Trophoblast cell (in vitro differentiated cells and primary cell): Measurements from ENCODE around the gene PER3.

Experiments used
- DNase-seq, 2 donors: peaks; one replicate each; pipeline ENCODE4 v3.0.0-alpha.2; 2016
- H2AFZ ChIP-seq: 2 replicates; pipeline ENCODE4 v1.6.1; 2013; ENCODE audit warnings: low read length, moderate library complexity, mild to moderate bottlenecking; ENCODE audit not compliant: insufficient read depth, poor library complexity
- H2AK5ac ChIP-seq: 2 replicates; pipeline ENCODE4 v1.6.1; 2013; ENCODE audit warnings: mild to moderate bottlenecking, low read length
- H2BK120ac ChIP-seq: 2 replicates; pipeline ENCODE4 v1.6.1; 2013; ENCODE audit warnings: low read length, mild to moderate bottlenecking, moderate library complexity; ENCODE audit not compliant: insufficient read depth, poor library complexity
- H2BK12ac ChIP-seq: 2 replicates; pipeline ENCODE4 v1.6.1; 2013; ENCODE audit warnings: mild to moderate bottlenecking, low read length, moderate library complexity
- H2BK5ac ChIP-seq: 2 replicates; pipeline ENCODE4 v1.6.1; 2013; ENCODE audit warnings: low read length, low read depth, moderate library complexity, mild to moderate bottlenecking; ENCODE audit not compliant: poor library complexity
- H3K14ac ChIP-seq: 2 replicates; pipeline ENCODE4 v1.6.1; 2013; ENCODE audit warnings: mild to moderate bottlenecking, low read length
- H3K18ac ChIP-seq: 2 replicates; pipeline ENCODE4 v1.6.1; 2013; ENCODE audit warnings: mild to moderate bottlenecking, low read length
- H3K23ac ChIP-seq: 2 replicates; pipeline ENCODE4 v1.6.1; 2013; ENCODE audit warnings: low read length
- H3K27ac ChIP-seq: 2 replicates; pipeline ENCODE4 v1.5.1; 2013; ENCODE audit warnings: low read depth, mild to moderate bottlenecking, inconsistent platforms, low read length, moderate library complexity
- H3K27me3 ChIP-seq: 2 replicates; pipeline ENCODE4 v1.6.1; 2013; ENCODE audit warnings: inconsistent platforms, mild to moderate bottlenecking, low read length, moderate library complexity; ENCODE audit not compliant: insufficient read depth
- H3K36me3 ChIP-seq, 2 experiments: 1 replicate in 1 of 2; 2 replicates in 1 of 2; pipeline ENCODE4 v1.6.1; 2013; ENCODE audit warnings: low read length in 2 of 2, mild to moderate bottlenecking in 2 of 2, moderate library complexity in 1 of 2; ENCODE audit not compliant: insufficient read depth in 2 of 2, control insufficient read depth in 1 of 2
- H3K4ac ChIP-seq: 2 replicates; pipeline ENCODE4 v1.6.1; 2013; ENCODE audit warnings: low read depth, mild to moderate bottlenecking, low read length, moderate library complexity
- H3K4me1 ChIP-seq, 2 experiments: 1 replicate in 1 of 2; 2 replicates in 1 of 2; pipeline ENCODE4 v1.6.1; 2013; ENCODE audit warnings: low read length in 2 of 2, mild to moderate bottlenecking in 2 of 2, moderate library complexity in 1 of 2; ENCODE audit not compliant: insufficient read depth in 2 of 2, control insufficient read depth in 1 of 2
- H3K4me2 ChIP-seq: 2 replicates; pipeline ENCODE4 v1.6.1; 2013; ENCODE audit warnings: inconsistent platforms, mild to moderate bottlenecking, low read length, moderate library complexity
- H3K4me3 ChIP-seq: 2 replicates; pipeline ENCODE4 v1.5.1; 2013; ENCODE audit warnings: mild to moderate bottlenecking, low read depth, low read length, inconsistent platforms
- H3K79me1 ChIP-seq: one replicate; pipeline ENCODE4 v1.6.1; 2013; ENCODE audit warnings: low read length
- H3K79me2 ChIP-seq: 2 replicates; pipeline ENCODE4 v1.6.1; 2013; ENCODE audit warnings: low read length, mild to moderate bottlenecking; ENCODE audit not compliant: control insufficient read depth, insufficient read depth, poor library complexity
- H3K9ac ChIP-seq: 2 replicates; pipeline ENCODE4 v1.6.1; 2013; ENCODE audit warnings: mild to moderate bottlenecking, low read length
- H3K9me3 ChIP-seq: 2 replicates; pipeline ENCODE4 v1.6.1; 2013; ENCODE audit warnings: low read depth, mild to moderate bottlenecking, control low read depth, inconsistent platforms, low read length; ENCODE audit not compliant: insufficient read depth
- H4K12ac ChIP-seq: 2 replicates; pipeline ENCODE4 v1.6.1; 2013; ENCODE audit warnings: low read depth, mild to moderate bottlenecking, low read length, moderate library complexity
- H4K8ac ChIP-seq: 2 replicates; pipeline ENCODE4 v1.6.1; 2013; ENCODE audit warnings: low read depth, mild to moderate bottlenecking, low read length, moderate library complexity
- H4K91ac ChIP-seq: one replicate; pipeline ENCODE4 v1.6.1; 2013; ENCODE audit warnings: low read depth, mild to moderate bottlenecking, low read length, moderate library complexity
- WGBS: extraction: QIAGEN DNeasy Blood & Tissue Kit; methylation state at CpG from one replicate; pipeline ENCODE4 v1.1.7; 2013; ENCODE audit warnings: missing lambda C conversion rate; ENCODE audit not compliant: insufficient read length, insufficient coverage; ENCODE audit errors: extremely low coverage; 5-methylcytosine and 5-hydroxymethylcytosine counted together

PER3 gene

DNA sequence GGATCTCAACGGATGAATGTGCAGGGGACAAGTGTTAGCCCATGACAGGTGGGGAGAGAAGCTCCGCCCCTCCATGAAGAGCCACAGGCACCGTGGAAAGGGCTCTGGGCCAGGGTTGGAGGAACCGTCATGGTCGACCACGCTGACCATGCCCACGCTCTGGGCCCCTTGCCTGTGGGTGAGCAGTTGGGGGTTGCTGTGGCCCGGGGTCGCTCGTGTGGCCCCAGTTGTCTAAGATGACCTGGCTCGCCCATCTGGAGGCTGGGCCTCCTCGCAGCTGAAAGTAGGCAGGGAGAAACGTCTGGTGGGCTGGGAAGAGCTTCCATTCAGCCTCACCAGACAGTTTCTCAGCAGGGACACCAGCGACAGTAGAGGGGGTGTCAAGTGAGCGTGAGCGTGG, 81.9 kb downstream of the PER3 start:
- Histone ChIP-seq H3K4me1 (no peaks in the 10 kb centered on the region), H2BK120ac (no peak overlapping the region), H4K91ac (no peak overlapping the region), H3K79me2 (no peaks in the 10 kb centered on the region), H3K14ac (no peak overlapping the region), H2BK5ac (no peak overlapping the region), H3K27me3 (no peaks in the 10 kb centered on the region), H4K8ac (no peak overlapping the region), H3K27ac (no peak overlapping the region), H4K12ac (no peak overlapping the region), H2AK5ac (no peak overlapping the region), H2BK12ac (no peak overlapping the region), H3K4me2 (no peak overlapping the region), H3K9me3 (no peaks in the 10 kb centered on the region), H3K79me1 (no peaks in the 10 kb centered on the region), H3K23ac (no peak overlapping the region), H3K36me3 (no peaks in the 10 kb centered on the region), H3K18ac (no peak overlapping the region), H2AFZ (no peak overlapping the region), H3K9ac (no peak overlapping the region), H3K4me3 (no peak overlapping the region), H3K4ac (no peak overlapping the region)
- DNase-seq: no peak
- no CpG with 5 or more reads among the region's 16 CpGs for WGBS

DNA sequence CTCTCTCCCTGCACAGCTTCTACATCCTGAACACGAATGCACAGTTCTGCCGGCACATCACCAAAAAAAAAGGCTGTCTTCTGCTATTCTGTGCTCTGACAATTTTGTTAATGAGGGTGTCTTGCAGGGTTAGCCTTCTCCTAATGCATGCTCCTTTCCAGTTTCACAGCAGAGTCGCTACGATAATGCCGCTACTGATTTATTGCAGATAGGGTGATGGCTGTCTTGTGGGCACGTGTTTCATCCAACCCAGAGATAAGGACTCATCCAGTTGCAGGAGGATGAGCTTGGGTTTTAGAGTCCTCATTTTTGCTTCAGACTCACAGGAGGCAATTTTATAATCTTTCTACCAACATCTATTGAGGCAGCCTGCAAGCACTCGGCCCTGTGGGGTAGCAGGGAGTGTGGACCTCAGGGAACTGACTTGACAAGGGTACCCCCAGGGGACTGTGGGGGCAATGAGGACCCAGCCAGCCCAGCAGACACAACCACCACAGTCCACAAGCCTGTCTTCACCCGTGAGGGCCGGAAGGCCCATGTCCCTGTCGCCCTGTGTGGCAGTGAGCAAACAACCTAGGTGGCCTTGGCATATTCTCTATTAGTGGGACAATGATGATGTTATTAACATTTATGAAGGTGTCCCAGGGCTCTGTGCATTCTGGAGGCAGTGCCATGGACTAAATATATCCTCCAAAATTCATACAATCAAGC, 84.1 kb downstream of the PER3 start:
- no peak overlapping the region for H4K12ac ChIP-seq
- peak overlapping the region; percentile 34 for H3K4me3 ChIP-seq
- no peak overlapping the region for H3K27ac ChIP-seq
- H3K14ac ChIP-seq: no peak overlapping the region
- H3K79me1 ChIP-seq: no peaks in the 10 kb centered on the region
- no peaks in the 10 kb centered on the region for H3K36me3 ChIP-seq
- H3K9ac ChIP-seq: no peak overlapping the region
- H3K4ac ChIP-seq: no peak overlapping the region
- no peak overlapping the region for H3K23ac ChIP-seq
- no peak overlapping the region for H2BK5ac ChIP-seq
- H3K4me2 ChIP-seq: no peak overlapping the region
- DNase-seq: no peak
- no CpG with 5 or more reads among the region's 10 CpGs for WGBS
- H3K4me1 ChIP-seq: no peaks in the 10 kb centered on the region
- H3K27me3 ChIP-seq: no peaks in the 10 kb centered on the region
- H2AFZ ChIP-seq: no peak overlapping the region
- H3K9me3 ChIP-seq: no peaks in the 10 kb centered on the region
- H3K18ac ChIP-seq: no peak overlapping the region
- H2BK120ac ChIP-seq: no peak overlapping the region
- H4K8ac ChIP-seq: no peak overlapping the region
- H4K91ac ChIP-seq: no peak overlapping the region
- H2AK5ac ChIP-seq: no peak overlapping the region
- no peak overlapping the region for H2BK12ac ChIP-seq
- no peaks in the 10 kb centered on the region for H3K79me2 ChIP-seq

DNA sequence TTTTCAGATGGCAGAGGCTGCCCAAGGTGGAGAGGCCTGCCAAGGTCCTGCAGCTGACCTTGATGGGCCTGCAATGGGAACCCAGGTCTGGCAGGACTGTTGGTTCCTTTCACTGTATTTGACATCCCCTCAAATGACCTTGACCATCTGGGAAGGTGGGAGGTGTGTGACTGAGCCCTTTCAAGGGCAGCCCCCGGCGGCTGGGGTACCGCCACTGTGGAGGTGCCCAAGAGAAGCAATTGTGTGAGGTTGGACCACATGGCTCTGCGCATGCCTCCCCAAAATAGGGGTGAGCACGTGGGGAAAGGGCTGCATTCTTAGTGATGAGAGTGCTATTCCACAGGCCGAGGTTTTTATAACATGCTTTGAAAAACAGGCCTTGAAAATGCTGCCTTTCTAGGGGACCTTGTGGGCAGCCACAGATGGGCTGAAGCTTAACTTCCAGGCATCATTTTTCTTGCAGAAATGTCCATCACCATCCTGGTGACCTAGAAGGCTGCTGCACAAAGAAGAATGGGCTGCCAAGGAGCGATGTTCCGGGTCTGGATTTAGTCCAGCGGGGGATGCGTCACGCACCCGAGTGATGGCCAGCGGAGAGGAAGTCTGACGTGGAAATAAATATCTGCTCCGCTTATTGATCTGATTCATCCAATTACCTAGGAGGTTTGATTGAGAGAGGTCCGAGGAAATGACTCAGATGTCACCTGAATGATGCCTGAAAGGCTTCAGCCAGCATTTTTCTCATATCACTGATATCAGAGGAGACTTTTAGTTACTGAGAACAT, 85.2 kb downstream of the PER3 start:
- Histone ChIP-seq H3K4ac (no peak overlapping the region), H3K4me2 (no peak overlapping the region), H3K18ac (no peak overlapping the region), H3K23ac (no peak overlapping the region), H4K91ac (no peak overlapping the region), H3K9ac (no peak overlapping the region), H2AK5ac (no peak overlapping the region), H2BK12ac (no peak overlapping the region), H3K79me1 (no peaks in the 10 kb centered on the region), H2BK120ac (no peak overlapping the region), H2AFZ (no peak overlapping the region), H3K14ac (no peak overlapping the region), H2BK5ac (no peak overlapping the region), H3K79me2 (no peaks in the 10 kb centered on the region), H3K27me3 (no peaks in the 10 kb centered on the region), H3K9me3 (no peaks in the 10 kb centered on the region), H4K8ac (no peak overlapping the region), H4K12ac (no peak overlapping the region), H3K36me3 (no peaks in the 10 kb centered on the region), H3K27ac (no peak overlapping the region), H3K4me1 (no peaks in the 10 kb centered on the region), H3K4me3 (no peak overlapping the region)
- no peak for DNase-seq
- WGBS: no CpG with 5 or more reads among the region's 16 CpGs

GRCh38 chr1:7871136-7871535, 87.0 kb downstream of the PER3 start:
- Histone ChIP-seq H3K79me1 (no peaks in the 10 kb centered on the region), H2BK12ac (no peak overlapping the region), H3K4me1 (no peaks in the 10 kb centered on the region), H3K9me3 (peaks cover 5% of the 10 kb centered on the region), H3K27me3 (no peaks in the 10 kb centered on the region), H2BK5ac (no peak overlapping the region), H4K91ac (no peak overlapping the region), H3K4me3 (no peak overlapping the region), H3K4ac (no peak overlapping the region), H4K12ac (no peak overlapping the region), H3K14ac (no peak overlapping the region), H2AFZ (no peak overlapping the region), H3K36me3 (no peaks in the 10 kb centered on the region), H2AK5ac (no peak overlapping the region), H4K8ac (no peak overlapping the region), H3K4me2 (no peak overlapping the region), H3K27ac (no peak overlapping the region), H2BK120ac (no peak overlapping the region), H3K23ac (no peak overlapping the region), H3K18ac (no peak overlapping the region), H3K79me2 (no peaks in the 10 kb centered on the region), H3K9ac (no peak overlapping the region)
- no peak for DNase-seq
- WGBS: no CpG with 5 or more reads among the region's 6 CpGs
